ENCODE data around the gene MRPL2. TPM values are rescaled to one million over a fixed set of nuclear protein-coding genes. Genes with fewer than 3 reads are reported as not detected.

MRPL2 gene
- total RNA-seq, 3 donors from 2014 or later: 17.9 to 32.1 (median 29.1) TPM

GRCh38 chr6:43016176-43016942 is 42.9 kb downstream of the MRPL2 start:
- Histone ChIP-seq H3K9me3 (no peaks in the 10 kb centered on the region), H3K4me1 (peaks cover 7 to 36% of the 10 kb centered on the region in 2 donors), H3K27me3 (no peaks in the 10 kb centered on the region), H3K36me3 (peaks cover 7% of the 10 kb centered on the region), H3K27ac (peak overlapping the region; percentile 36 to 62), H3K4me3 (peak overlapping the region in 2 of 3 donors; percentile 10 to 37)
- no peak for DNase-seq (ENCODE audit: low spot score in 2 of 2)
- TF ChIP-seq POLR2AphosphoS5 (IDR thresholded peaks at IDR 0.05) (no peak), CTCF (IDR thresholded peaks at IDR 0.05) (no peak), POLR2A (IDR thresholded peaks at IDR 0.05) (no peak)
- intact Hi-C loops (cut with DNase I; ENCODE audit: low total_unique reads): no loop called here

DNA sequence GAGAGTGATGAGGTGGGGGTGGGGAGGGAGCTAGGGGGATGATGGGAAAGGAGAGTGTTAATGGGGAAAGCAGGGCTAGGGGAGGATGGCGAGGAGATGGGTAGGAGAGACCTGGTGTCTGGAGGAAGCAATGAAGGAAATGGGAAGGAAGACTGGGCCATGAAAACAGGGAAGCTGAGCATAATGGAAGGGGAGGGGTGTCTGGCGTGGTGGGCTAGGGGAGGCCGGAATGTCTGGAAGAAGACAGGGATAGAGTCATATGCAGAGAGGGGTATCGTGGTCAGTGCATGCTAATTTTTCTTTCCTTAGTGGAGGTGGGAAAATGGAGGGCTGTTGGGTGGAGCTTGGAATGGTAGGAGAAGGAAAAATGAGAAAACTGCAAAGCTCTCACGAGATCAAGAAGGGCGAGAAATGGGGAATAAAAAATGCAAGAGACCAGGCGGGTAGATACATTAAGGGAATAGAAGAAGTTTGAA is 44.8 kb downstream of the MRPL2 start:
- no peak for TF ChIP-seq POLR2A (IDR thresholded peaks at IDR 0.05)
- no peak for TF ChIP-seq POLR2AphosphoS5 (IDR thresholded peaks at IDR 0.05)
- no peak for TF ChIP-seq CTCF (IDR thresholded peaks at IDR 0.05)
- Histone ChIP-seq H3K9me3 (no peaks in the 10 kb centered on the region), H3K36me3 (peaks cover 7% of the 10 kb centered on the region), H3K27me3 (no peaks in the 10 kb centered on the region), H3K4me3 (peak overlapping the region; percentile 73 to 81 (median 77)), H3K4me1 (peaks cover 7 to 36% of the 10 kb centered on the region in 2 donors), H3K27ac (peak overlapping the region; percentile 86 to 88)
- DNase-seq (ENCODE audit: low spot score in 2 of 2): no peak
- intact Hi-C loops (cut with DNase I; ENCODE audit: low total_unique reads): no loop called here

- TF ChIP-seq POLR2A (IDR thresholded peaks at IDR 0.05) (no peak), POLR2AphosphoS5 (IDR thresholded peaks at IDR 0.05) (peak; percentile 83 to 89 (median 88))
- H3K4me1 ChIP-seq: peaks cover 7 to 36% of the 10 kb centered on the region in 2 donors
Measured at GRCh38 chr6:43013843-43014433, 45.3 kb downstream of the MRPL2 start, which contains the start of the genes KLHDC3 and MEA1. Gene KLHDC3 (plus strand): TSS chr6:43014249. CDS start chr6:43017193, 2,944 bp downstream. Gene MEA1 (minus strand): TSS chr6:43013946. CDS start chr6:43013813, 133 bp downstream.

GRCh38 chr6:43013097-43013842 is 46.0 kb downstream of the MRPL2 start:
- intact Hi-C loops (cut with DNase I; ENCODE audit: low total_unique reads): no loop called here
- no peak for DNase-seq (ENCODE audit: low spot score in 2 of 2)
- no peaks in the 10 kb centered on the region for H3K9me3 ChIP-seq
- TF ChIP-seq POLR2A (IDR thresholded peaks at IDR 0.05): no peak
- TF ChIP-seq POLR2AphosphoS5 (IDR thresholded peaks at IDR 0.05): no peak
- no peak for TF ChIP-seq CTCF (IDR thresholded peaks at IDR 0.05)
- H3K4me1 ChIP-seq: peaks cover 7 to 36% of the 10 kb centered on the region in 2 donors
- H3K27me3 ChIP-seq: no peaks in the 10 kb centered on the region
- H3K36me3 ChIP-seq: peaks cover 2% of the 10 kb centered on the region
- H3K4me3 ChIP-seq: peak overlapping the region; percentile 73 to 81 (median 77)
- H3K27ac ChIP-seq: peak overlapping the region; percentile 86 to 88

More at GRCh38 chr6:43013843-43014433, 45.3 kb downstream of the MRPL2 start, which contains the start of the genes KLHDC3 and MEA1:
- peak within 1 kb of the TSS; percentile 86 to 88 for H3K27ac ChIP-seq
- H3K9me3 ChIP-seq: no peaks in the 10 kb centered on the region
- DNase-seq (ENCODE audit: low spot score in 2 of 2): peak; percentile 98 to 100
- H3K27me3 ChIP-seq: no peaks in the 10 kb centered on the region
- peaks cover 7% of the 10 kb centered on the region for H3K36me3 ChIP-seq
- H3K4me3 ChIP-seq: peak within 1 kb of the TSS; percentile 73 to 81 (median 77)
- intact Hi-C loops (cut with DNase I; ENCODE audit: low total_unique reads): no loop called here

DNA sequence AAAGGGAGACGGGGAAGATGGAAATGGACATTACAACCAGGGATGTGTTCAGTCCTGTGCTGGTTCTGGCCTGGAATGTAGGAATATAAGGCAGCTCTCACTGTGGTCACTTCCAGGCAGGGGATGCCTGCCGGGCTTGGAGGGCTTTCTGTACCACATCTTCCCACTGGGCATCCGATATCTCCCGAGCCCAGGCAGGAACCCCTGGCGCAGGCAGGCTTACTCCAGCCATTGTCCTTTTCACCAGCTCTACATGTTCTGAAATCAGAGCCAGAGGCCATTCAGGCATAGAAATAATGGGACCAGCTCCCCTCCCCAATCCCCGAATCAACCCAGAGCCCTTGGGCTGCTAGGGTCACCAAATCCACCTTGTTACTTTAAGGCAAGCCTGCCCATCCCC is 46.9 kb downstream of the MRPL2 start:
- intact Hi-C loops (cut with DNase I; ENCODE audit: low total_unique reads): no loop called here
- Histone ChIP-seq H3K27ac (peak overlapping the region; percentile 14 to 88), H3K4me1 (peaks cover 7 to 36% of the 10 kb centered on the region in 2 donors), H3K4me3 (peak overlapping the region in 1 of 3 donors; percentile 77), H3K27me3 (no peaks in the 10 kb centered on the region), H3K9me3 (no peaks in the 10 kb centered on the region), H3K36me3 (no peaks in the 10 kb centered on the region)
- no peak for DNase-seq (ENCODE audit: low spot score in 2 of 2)
- TF ChIP-seq CTCF (IDR thresholded peaks at IDR 0.05): no peak
- TF ChIP-seq POLR2AphosphoS5 (IDR thresholded peaks at IDR 0.05): no peak

All from breast epithelium (tissue), 4 donors.